ENCODE data around the gene MAP1LC3A. TPM values are rescaled to one million over a fixed set of nuclear protein-coding genes. Genes with fewer than 3 reads are reported as not detected.

Gene MAP1LC3A
- total RNA-seq, 3 donors from 2014 or later (not counting 1 experiment from before 2014, with no cell fraction given), result 12.7 to 20.4 (median 19.8) TPM

DNA sequence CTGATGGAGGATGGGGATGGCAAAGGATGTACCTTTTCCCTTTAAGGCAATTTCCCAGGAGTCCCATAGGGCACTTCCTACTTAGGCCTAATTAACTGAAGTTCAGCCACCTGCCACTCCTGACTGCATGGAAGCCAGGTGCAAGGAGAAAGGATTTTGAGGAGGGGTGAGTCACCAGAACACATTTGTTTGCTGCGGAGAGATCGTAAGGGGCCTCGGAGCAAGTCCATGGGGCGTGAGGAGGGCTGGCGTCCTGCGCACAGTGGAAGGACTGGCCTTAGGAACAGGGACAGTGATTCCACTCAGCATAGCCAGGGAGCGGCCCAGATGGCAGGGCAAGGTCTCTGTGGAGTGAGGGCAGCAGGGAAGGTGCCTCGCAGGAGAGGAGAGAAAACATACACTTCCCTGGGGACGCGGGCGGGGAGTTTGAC lies 11.8 kb upstream of the MAP1LC3A start:
- Histone ChIP-seq H3K36me3 (ENCODE audit: control insufficient read depth, insufficient read depth, low read length) (peaks cover 3% of the 10 kb centered on the region), H3K27ac (ENCODE audit: low read length) (no peak overlapping the region), H3K4me3 (ENCODE audit: low read length) (no peak overlapping the region), H3K9me3 (ENCODE audit: control insufficient read depth, insufficient read depth, low read length) (no peaks in the 10 kb centered on the region), H3K4me1 (ENCODE audit: control insufficient read depth, insufficient read depth, low read length) (no peaks in the 10 kb centered on the region), H3K27me3 (ENCODE audit: control insufficient read depth, insufficient read depth, low read length) (no peaks in the 10 kb centered on the region)
- H3K4me3 Mint-ChIP-seq, result no peak overlapping the region
- peaks cover 9 to 11% of the 10 kb centered on the region in 2 donors for H3K4me1 Mint-ChIP-seq
- intact Hi-C loops (cut with micrococcal nuclease), result no loop called here
- no peak overlapping the region for H3K27ac Mint-ChIP-seq
- ATAC-seq (no peak), DNase-seq (no peak)
- no peaks in the 10 kb centered on the region for H3K9me3 Mint-ChIP-seq
- H3K36me3 Mint-ChIP-seq, result no peaks in the 10 kb centered on the region
- TF ChIP-seq, protein P1, sequence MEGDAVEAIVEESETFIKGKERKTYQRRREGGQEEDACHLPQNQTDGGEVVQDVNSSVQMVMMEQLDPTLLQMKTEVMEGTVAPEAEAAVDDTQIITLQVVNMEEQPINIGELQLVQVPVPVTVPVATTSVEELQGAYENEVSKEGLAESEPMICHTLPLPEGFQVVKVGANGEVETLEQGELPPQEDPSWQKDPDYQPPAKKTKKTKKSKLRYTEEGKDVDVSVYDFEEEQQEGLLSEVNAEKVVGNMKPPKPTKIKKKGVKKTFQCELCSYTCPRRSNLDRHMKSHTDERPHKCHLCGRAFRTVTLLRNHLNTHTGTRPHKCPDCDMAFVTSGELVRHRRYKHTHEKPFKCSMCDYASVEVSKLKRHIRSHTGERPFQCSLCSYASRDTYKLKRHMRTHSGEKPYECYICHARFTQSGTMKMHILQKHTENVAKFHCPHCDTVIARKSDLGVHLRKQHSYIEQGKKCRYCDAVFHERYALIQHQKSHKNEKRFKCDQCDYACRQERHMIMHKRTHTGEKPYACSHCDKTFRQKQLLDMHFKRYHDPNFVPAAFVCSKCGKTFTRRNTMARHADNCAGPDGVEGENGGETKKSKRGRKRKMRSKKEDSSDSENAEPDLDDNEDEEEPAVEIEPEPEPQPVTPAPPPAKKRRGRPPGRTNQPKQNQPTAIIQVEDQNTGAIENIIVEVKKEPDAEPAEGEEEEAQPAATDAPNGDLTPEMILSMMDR (IDR thresholded peaks at IDR 0.05), result no peak
- H3K27me3 Mint-ChIP-seq (ENCODE audit: low read depth in 2 of 2), result no peaks in the 10 kb centered on the region
- 95% methylated on average over 11 of the region's 11 CpGs for WGBS (ENCODE audit: insufficient coverage)

DNA sequence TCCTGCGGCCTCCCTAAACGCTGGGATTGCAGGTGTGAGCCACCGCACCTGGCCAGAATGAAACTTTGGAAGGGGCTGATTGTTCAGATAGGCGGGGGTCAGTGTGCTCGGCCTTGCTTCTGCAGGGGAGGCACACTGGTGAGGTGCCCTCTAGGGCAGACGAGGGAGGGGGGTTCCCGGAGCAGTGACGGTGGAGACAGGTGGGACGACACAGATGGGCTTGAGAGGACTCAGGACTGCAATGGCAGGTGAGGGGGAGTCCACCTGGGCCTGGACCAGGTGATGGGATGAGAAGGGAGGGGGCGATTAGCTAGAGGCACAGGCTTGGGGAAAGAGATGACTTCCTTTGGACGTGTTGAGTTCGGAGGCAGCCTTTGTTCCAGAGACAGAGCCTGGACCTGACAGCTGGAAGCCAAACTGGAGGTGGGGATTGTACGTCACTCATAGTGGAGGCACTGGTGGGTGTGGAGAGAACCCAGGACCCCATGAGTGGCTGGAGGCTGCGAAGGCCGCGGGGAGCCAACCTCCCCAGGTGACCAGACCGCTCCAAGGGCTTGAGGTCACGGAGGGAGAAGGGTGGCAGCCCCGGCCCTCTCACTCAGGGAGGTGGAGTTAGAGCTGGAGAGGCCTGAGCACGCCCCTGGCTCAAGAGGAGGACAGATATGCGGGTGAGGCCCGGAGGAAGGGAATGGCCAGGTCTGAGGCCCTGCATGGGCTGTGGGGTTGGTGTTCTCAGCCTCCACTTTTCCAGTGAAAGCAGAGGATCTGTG lies 10.5 kb upstream of the MAP1LC3A start:
- no peaks in the 10 kb centered on the region for H3K36me3 Mint-ChIP-seq
- ATAC-seq (no peak), DNase-seq (no peak)
- H3K9me3 Mint-ChIP-seq, result no peaks in the 10 kb centered on the region
- Histone ChIP-seq H3K27me3 (ENCODE audit: control insufficient read depth, insufficient read depth, low read length) (no peaks in the 10 kb centered on the region), H3K4me3 (ENCODE audit: low read length) (no peak overlapping the region), H3K9me3 (ENCODE audit: control insufficient read depth, insufficient read depth, low read length) (no peaks in the 10 kb centered on the region), H3K4me1 (ENCODE audit: control insufficient read depth, insufficient read depth, low read length) (no peaks in the 10 kb centered on the region), H3K36me3 (ENCODE audit: control insufficient read depth, insufficient read depth, low read length) (no peaks in the 10 kb centered on the region), H3K27ac (ENCODE audit: low read length) (no peak overlapping the region)
- H3K4me3 Mint-ChIP-seq, result no peak overlapping the region
- TF ChIP-seq, protein P1 (IDR thresholded peaks at IDR 0.05), result no peak
- WGBS (ENCODE audit: insufficient coverage), result 95% methylated on average over 22 of the region's 22 CpGs
- peaks cover 9 to 11% of the 10 kb centered on the region in 2 donors for H3K4me1 Mint-ChIP-seq
- no peaks in the 10 kb centered on the region for H3K27me3 Mint-ChIP-seq (ENCODE audit: low read depth in 2 of 2)
- no peak overlapping the region for H3K27ac Mint-ChIP-seq
- intact Hi-C loops (cut with micrococcal nuclease), result no loop called here

DNA sequence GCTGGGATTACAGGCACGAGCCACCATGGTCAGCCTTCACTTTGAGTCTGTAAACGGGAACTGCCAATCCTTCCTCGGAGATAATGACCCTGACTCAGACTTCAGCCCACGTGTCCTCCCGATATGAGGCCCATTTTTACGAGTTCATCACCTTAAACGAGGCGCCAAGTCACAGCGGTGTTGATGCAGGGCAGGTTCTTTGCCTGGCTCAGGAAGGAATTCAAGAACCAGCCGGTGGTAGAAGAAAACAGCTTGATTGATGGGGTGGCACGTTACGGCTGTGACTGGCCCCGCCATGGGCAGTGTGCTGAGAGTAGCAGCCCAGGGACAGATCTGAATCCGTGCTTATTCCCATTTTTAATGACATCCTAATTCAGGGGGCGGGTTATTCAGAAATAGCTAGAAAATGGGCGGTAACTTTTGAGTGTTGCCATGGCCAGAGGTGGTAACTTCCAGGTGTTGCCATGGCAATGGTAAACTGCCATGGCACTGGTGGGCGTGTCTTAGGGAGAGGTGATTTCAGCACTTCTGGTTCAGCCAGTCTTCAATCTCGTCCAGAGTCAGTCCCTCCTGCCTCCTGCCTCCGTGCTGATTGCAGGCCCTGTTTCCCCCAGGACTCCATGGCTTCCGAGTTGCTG lies 9.1 kb upstream of the MAP1LC3A start:
- WGBS (ENCODE audit: insufficient coverage), result 70% methylated on average over 20 of the region's 20 CpGs
- H3K27me3 ChIP-seq (ENCODE audit: control insufficient read depth, insufficient read depth, low read length), result no peaks in the 10 kb centered on the region
- H3K4me3 ChIP-seq (ENCODE audit: low read length), result no peak overlapping the region
- no peaks in the 10 kb centered on the region for H3K36me3 Mint-ChIP-seq
- peaks cover 4% of the 10 kb centered on the region in 2 donors for H3K4me1 Mint-ChIP-seq
- H3K36me3 ChIP-seq (ENCODE audit: control insufficient read depth, insufficient read depth, low read length), result no peaks in the 10 kb centered on the region
- no peaks in the 10 kb centered on the region for H3K4me1 ChIP-seq (ENCODE audit: control insufficient read depth, insufficient read depth, low read length)
- intact Hi-C loops (cut with micrococcal nuclease), result no loop called here
- TF ChIP-seq, protein P1 (IDR thresholded peaks at IDR 0.05), result no peak
- no peak overlapping the region for H3K27ac ChIP-seq (ENCODE audit: low read length)
- peak in 2 of 3 donors; percentile 61 for ATAC-seq
- no peaks in the 10 kb centered on the region for H3K9me3 Mint-ChIP-seq
- no peak overlapping the region for H3K27ac Mint-ChIP-seq
- peak in 1 of 2 donors; percentile 28 for DNase-seq
- H3K27me3 Mint-ChIP-seq (ENCODE audit: low read depth in 2 of 2), result no peaks in the 10 kb centered on the region
- no peak overlapping the region for H3K4me3 Mint-ChIP-seq
- H3K9me3 ChIP-seq (ENCODE audit: control insufficient read depth, insufficient read depth, low read length), result no peaks in the 10 kb centered on the region
